Thyroid gland (tissue), 4 donors: ENCODE measurements around the gene GRHL1.

ENCODE experiments used
- CTCF ChIP-seq, 6 experiments: fragments of 200-600 bp in 3 of 6; fragments of 450-650 bp in 3 of 6; sonication (generic) in 3 of 6; IDR thresholded peaks; one replicate each; pipeline ENCODE4 v1.5.1; 2016 to 2019; ENCODE audit warnings: antibody characterized with exemption in 6 of 6, mild to moderate bottlenecking in 2 of 6, inconsistent platforms in 1 of 6, moderate library complexity in 1 of 6
- POLR2A ChIP-seq, 2 donors: fragments of 450-650 bp; IDR thresholded peaks; one replicate each; pipeline ENCODE4 v1.6.1; 2017; ENCODE audit warnings: antibody characterized with exemption in 2 of 2, mild to moderate bottlenecking in 2 of 2, moderate library complexity in 1 of 2

- TF ChIP-seq CTCF (IDR thresholded peaks at IDR 0.05) (no peak), POLR2A (IDR thresholded peaks at IDR 0.05) (no peak)
Observed at GRCh38 chr2:10029875-10030223, 78.4 kb downstream of the GRHL1 start.
